GM18505 (cell line): ENCODE measurements around the gene MIDN.
A peak's percentile ranks its signal among the peaks of the same experiment; 100 is the strongest.
"Not testable (repeated sequence)": the region's sequence is repeated elsewhere in the genome, so short reads cannot be mapped to it uniquely, and the experiment has no call there.

ENCODE experiments used
- ATAC-seq: cut with Tn5 transposase; IDR thresholded peaks from one replicate; pipeline ENCODE4 v1.9.1; 2021; ENCODE audit not compliant: unreplicated experiment
- POLR2A ChIP-seq: IDR thresholded peaks from 4 replicates; pipeline ENCODE4 v1.6.1; 2011; ENCODE audit warnings: borderline replicate concordance; ENCODE audit not compliant: insufficient read depth, insufficient read length; ENCODE audit errors: extremely low read depth

The MIDN gene

DNA sequence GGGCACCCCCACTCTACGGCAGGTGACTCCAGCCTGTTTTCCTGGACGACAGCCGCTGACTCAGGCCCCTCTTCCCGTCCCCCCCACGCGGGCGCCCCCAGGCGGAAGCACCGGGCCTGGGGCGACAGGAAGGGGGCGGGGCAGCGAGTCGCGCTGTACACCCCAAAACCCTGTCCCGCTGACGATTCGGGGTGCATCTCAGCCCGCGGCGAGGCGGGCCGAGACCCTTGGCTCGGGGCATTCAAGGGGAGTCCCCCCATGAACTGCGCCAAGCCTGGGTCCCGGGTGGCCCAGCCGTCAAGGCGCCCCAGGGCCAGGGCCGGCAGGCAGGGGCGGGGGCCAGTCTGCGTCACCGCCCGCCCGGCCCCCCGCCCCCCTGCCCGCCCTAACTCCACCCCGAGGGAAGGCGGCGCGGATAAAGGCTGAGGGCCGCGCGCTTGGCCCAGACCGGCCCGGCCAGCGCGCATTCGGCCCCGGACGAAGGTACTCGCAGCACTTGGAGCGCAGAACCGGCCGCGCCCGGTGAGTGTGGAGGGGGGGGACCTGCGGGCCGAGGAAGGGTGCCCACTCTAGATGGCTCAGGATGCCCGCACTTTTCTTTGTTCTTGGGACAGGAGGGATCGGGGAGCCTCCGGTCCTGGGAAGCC, at the start of gene MIDN:
MIDN (plus strand) TSS at position 445 of the 647 bp plus-strand sequence. CDS start 1,714 bp downstream, outside the sequence.
- ATAC-seq: peak; percentile 7
- TF ChIP-seq POLR2A: peak; percentile 95

- TF ChIP-seq POLR2A: no peak
- no peak for ATAC-seq
These were observed 48.9 kb upstream of the MIDN start for GRCh38 chr19:1199531-1199930.

DNA sequence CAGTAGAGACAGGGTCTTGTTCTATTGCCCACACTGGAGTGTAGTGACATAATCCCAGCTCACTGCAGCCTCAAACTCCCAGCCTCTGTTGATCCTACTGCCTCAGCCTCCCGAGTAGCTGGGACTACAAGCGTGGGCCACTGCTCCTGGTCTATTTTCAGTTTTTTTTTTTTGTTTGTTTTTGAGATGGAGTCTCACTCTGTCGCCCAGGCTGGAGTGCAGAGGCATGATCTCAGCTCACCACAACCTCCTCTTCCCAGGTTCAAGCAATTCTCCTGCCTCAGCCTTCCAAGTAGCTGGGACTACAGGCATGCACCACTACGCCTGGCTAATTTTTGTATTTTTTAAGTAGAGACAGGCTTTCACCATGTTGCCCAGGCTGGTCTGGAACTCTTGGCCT, 47.8 kb upstream of the MIDN start:
- not testable (repeated sequence) for ATAC-seq

GRCh38 chr19:1205114-1206099, 43.0 kb upstream of the MIDN start, which contains the start of gene STK11:
Gene STK11, plus strand, starts transcription at chr19:1205778. Its CDS starts 1,136 bp downstream, at chr19:1206914.
- peak; percentile 81 for ATAC-seq
- peak; percentile 65 for TF ChIP-seq POLR2A

DNA sequence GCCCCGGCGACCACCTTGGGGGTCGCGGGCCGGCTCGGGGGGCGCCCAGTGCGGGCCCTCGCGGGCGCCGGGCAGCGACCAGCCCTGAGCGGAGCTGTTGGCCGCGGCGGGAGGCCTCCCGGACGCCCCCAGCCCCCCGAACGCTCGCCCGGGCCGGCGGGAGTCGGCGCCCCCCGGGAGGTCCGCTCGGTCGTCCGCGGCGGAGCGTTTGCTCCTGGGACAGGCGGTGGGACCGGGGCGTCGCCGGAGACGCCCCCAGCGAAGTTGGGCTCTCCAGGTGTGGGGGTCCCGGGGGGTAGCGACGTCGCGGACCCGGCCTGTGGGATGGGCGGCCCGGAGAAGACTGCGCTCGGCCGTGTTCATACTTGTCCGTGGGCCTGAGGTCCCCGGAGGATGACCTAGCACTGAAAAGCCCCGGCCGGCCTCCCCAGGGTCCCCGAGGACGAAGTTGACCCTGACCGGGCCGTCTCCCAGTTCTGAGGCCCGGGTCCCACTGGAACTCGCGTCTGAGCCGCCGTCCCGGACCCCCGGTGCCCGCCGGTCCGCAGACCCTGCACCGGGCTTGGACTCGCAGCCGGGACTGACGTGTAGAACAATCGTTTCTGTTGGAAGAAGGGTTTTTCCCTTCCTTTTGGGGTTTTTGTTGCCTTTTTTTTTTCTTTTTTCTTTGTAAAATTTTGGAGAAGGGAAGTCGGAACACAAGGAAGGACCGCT, 42.1 kb upstream of the MIDN start:
- no peak for ATAC-seq
- no peak for TF ChIP-seq POLR2A

DNA sequence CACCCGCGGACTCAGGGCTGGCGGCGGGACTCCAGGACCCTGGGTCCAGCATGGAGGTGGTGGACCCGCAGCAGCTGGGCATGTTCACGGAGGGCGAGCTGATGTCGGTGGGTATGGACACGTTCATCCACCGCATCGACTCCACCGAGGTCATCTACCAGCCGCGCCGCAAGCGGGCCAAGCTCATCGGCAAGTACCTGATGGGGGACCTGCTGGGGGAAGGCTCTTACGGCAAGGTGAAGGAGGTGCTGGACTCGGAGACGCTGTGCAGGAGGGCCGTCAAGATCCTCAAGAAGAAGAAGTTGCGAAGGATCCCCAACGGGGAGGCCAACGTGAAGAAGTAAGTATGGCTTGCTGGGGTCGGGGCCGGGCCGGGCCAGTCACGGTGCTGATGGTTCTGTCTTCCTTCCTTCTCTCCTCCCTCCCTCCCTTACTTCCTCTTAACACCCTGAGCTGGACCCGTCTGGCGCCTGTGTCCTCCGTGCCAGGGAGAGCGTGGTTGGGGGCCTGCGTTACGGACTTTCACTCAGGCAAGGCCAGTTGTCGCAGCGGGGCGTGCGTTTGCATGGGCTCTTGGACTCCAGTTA, 41.4 kb upstream of the MIDN start:
- TF ChIP-seq POLR2A: no peak
- ATAC-seq: no peak

GRCh38 chr19:1208830-1209229, 39.6 kb upstream of the MIDN start:
- ATAC-seq: not testable (repeated sequence)

- no peak for ATAC-seq
- TF ChIP-seq POLR2A: no peak
These were observed 38.2 kb upstream of the MIDN start for GRCh38 chr19:1210227-1210538.

DNA sequence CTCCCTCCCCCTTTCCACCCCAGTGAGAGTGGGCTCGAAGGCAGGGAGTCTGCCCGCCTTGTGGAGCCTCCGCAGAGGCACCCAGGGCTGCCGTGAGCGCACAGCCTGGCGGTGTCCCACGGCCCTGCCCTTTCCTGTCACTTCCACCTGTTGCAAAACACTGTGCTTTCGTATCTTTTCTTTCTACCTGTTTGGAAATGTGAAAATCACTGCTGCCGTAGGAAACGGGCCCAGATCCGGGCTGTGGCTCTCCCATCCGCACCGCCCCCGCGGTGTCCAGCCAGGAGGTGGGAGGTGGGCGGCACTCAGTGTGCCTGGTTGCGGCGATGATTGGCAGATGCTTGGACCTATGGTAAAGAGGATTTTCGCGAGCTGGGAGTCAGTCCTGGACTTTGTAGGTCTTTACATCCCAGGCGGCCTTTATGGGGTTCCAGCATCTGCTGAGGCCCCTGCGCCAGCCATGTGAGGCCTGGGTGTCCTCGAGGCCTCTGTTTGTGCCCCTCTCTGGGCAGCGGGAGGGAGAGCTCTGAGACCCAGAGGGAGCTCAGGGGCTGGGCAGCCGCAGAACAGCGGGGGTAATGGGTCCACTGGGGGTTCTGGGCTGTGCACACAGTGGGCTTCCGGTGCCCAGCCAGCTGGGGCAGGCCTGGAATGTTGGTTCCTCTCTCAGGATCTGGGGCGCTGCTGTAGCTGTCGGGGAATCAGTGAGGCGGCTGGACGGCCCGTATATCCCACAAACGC, 36.7 kb upstream of the MIDN start:
- ATAC-seq: no peak
- TF ChIP-seq POLR2A: no peak

DNA sequence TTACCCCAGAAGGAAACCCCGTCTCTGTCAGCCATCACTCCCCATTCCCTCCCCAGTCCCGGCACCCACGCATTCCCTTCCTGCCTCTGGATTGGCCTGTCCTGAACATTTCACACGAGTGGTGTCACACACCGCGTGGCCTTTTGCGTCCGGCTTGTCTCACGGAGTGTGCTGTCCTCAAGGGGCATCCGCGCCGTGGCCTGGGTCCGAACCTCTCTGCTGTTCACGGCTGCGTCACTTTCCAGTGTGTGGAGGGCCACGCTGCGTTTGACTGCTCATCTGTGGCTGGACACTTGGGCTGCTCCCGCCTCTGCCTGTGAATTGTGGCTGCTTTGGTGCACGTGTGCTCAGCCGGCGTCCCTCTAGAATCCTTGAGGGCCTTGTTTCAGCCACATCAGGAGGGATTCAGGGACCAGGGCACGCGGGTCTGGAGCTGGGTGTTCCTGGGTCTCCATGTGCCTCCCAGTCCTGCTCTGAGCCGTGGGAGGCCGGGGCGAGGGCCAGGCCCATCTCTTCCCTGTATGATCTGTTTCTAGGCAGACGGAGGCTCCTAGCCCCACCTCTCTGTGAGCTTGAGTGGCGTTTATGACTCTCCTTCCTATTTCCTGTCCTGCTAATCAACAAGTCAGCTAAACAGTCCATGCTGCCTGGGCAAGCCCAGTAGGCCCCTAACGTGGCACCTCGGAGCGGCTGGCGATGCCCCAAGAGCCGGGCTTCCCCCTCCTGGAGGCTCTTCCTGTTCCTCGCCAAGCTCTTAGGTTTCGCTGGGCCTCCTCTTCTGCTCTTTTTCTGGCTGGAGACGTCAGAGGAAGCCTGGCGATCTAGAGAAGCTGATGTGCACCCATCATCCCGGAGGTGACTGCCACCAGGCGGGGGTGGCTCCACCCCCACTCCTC, 34.7 kb upstream of the MIDN start:
- TF ChIP-seq POLR2A: peak; percentile 15
- ATAC-seq: no peak

GRCh38 chr19:1214299-1214861, 34.0 kb upstream of the MIDN start:
- no peak for TF ChIP-seq POLR2A
- ATAC-seq: no peak

DNA sequence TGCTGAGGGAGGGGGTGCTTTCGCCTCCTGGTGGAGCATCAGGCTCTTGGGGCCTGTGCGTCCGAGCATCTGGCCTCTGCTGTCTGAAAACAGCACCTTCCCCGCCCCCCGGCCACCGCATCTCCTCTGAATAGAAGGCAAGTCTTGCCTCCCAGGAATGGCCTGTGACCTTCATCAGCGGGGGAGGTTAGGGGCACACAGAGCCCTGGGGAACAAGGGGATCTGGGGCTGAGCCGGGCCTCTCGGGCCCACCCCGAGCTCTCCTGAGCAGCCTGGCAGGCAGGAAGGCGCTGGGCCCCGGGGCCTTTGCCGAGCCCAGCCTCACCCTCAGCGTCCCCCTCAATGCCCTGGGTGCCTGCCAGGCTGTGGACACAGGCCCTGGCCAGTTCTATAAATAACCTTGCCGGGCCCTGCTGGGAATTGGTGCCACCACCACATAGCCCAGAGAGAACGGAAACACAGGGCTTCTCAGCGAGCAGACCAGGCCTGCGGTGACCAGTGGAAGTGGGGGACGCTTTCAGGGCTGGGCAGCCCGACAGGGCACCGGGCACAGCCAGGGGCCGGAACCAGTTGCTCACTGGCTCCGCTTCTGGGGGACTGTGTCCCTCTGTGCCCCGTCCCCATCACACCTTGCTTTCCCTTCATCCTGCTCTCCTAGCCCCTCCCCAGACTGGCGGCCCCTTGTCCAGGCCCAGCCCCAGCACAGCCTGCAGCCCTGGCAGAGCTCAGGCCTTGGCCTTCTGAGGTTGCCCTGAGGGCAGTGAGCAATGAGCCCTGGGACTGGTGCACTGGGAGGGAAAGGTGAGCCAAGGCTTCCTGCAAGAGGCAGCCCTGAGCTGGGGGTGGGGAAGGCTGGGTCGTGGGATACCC, 33.3 kb upstream of the MIDN start:
- no peak for ATAC-seq
- no peak for TF ChIP-seq POLR2A
